Measurements from ENCODE around the gene FMO2.

DNA sequence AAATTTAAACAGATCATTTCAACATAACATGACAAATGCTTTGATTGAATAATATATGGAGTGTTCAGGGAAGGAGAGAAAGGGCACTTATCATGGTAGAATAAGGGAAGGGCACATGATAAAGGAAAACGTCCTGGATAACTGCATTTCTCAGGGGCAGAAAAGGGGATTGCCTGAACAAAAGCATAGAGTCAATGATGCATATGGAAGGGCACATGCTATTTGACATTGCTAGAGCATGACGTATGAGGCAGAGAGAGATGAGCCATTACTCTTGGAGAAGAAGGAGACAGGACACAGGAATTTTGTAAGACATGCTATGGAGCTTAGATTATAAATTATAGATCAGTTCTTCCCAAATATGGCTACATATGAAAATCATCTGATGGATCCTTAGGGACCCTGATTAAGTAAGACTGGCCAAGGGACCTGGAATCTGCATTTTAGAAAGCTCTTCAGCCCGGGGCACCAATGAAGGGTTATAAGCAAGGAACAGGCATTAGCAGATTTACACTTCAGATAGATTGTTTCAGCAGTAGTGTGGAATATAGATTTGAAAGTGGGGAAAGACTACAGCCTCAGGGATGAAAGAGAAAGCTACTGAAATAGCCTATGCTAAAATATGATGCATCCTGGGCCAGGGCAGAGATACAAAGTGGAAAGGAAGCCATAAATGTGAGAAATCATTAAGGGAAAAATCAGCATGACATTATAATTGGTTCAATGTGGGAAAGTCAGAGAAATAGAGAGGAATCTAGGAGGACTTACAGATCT, 21.3 kb downstream of the FMO2 start:
- no peak for TF ChIP-seq POLR2A (IDR thresholded peaks at IDR 0.05)
- TF ChIP-seq, protein P1, sequence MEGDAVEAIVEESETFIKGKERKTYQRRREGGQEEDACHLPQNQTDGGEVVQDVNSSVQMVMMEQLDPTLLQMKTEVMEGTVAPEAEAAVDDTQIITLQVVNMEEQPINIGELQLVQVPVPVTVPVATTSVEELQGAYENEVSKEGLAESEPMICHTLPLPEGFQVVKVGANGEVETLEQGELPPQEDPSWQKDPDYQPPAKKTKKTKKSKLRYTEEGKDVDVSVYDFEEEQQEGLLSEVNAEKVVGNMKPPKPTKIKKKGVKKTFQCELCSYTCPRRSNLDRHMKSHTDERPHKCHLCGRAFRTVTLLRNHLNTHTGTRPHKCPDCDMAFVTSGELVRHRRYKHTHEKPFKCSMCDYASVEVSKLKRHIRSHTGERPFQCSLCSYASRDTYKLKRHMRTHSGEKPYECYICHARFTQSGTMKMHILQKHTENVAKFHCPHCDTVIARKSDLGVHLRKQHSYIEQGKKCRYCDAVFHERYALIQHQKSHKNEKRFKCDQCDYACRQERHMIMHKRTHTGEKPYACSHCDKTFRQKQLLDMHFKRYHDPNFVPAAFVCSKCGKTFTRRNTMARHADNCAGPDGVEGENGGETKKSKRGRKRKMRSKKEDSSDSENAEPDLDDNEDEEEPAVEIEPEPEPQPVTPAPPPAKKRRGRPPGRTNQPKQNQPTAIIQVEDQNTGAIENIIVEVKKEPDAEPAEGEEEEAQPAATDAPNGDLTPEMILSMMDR (IDR thresholded peaks at IDR 0.05) = no peak
- no peak for TF ChIP-seq POLR2AphosphoS5 (IDR thresholded peaks at IDR 0.05)
